ENCODE measurements around the gene SEPTIN8. TPM values are rescaled to one million over a fixed set of nuclear protein-coding genes. Genes with fewer than 3 reads are reported as not detected.

SEPTIN8 gene
- total RNA-seq, 1 experiment from 2014 or later, result 38.2 TPM

DNA sequence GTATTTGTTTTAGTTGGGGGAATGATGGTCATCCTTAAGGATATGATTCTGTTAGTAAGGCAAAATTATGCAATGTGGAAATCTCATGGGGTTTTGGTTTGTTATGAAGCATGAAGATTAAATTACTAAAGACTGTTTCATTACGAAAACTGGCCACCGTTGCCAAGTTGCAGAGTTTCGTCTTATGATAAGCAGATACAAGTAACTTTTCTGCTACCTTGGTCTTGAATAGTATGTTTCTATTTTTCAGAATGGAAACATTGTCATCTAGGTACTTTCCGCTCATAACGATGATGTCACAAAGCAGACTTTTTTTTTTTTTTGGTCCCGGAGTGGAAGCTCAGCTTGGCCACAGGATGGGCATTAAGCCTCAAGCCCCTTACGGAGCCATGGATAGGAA, 25.6 kb downstream of the SEPTIN8 start:
- peaks cover 47% of the 10 kb centered on the region for H3K27me3 Mint-ChIP-seq (ENCODE audit: low read depth)
- no peak overlapping the region for H2BK20ac ChIP-seq (ENCODE audit: low read depth, low read length, poor library complexity, severe bottlenecking)
- no peak overlapping the region for H3K9ac ChIP-seq (ENCODE audit: extremely low read depth, insufficient read length, low read length)
- H3K4me2 ChIP-seq (ENCODE audit: insufficient read depth, insufficient read length, low read length), result no peak overlapping the region
- peaks cover 6% of the 10 kb centered on the region for H3K23me2 ChIP-seq (ENCODE audit: insufficient read length, low read depth, low read length, poor library complexity, severe bottlenecking)
- DNase-seq, result no peak
- no peak overlapping the region for H2BK5ac ChIP-seq (ENCODE audit: insufficient read length, low read length)
- no peak overlapping the region for H3T11ph ChIP-seq (ENCODE audit: low read length)
- H3K4ac ChIP-seq (ENCODE audit: low read depth, low read length), result no peak overlapping the region
- no peak overlapping the region for H2AFZ ChIP-seq (ENCODE audit: low read length)
- H3K9me3 ChIP-seq (ENCODE audit: control insufficient read depth, low read depth, low read length), result no peaks in the 10 kb centered on the region
- H3K36me3 Mint-ChIP-seq (ENCODE audit: insufficient read depth in 1 of 3, low read depth in 3 of 3), result no peaks in the 10 kb centered on the region; a peak in 1 of 7 replicates
- H2BK12ac ChIP-seq (ENCODE audit: insufficient read length, low read depth, low read length), result no peak overlapping the region
- H3K27ac Mint-ChIP-seq, result no peak overlapping the region
- no peaks in the 10 kb centered on the region for H4K20me1 ChIP-seq (ENCODE audit: control insufficient read depth, insufficient read depth, insufficient read length)
- H4K8ac ChIP-seq (replicated peaks; ENCODE audit: insufficient read length, low read depth, low read length), result no peak overlapping the region
- H3K23ac ChIP-seq (ENCODE audit: insufficient read length, low read depth, low read length), result no peak overlapping the region
- peaks cover 0 to 3% of the 10 kb centered on the region in 2 experiments; a peak in 1 of 5 replicates for H3K9me3 Mint-ChIP-seq
- no peak overlapping the region for H2AK5ac ChIP-seq (ENCODE audit: insufficient read length, low read length)
- no CpG with 5 or more reads among the region's 7 CpGs for WGBS (ENCODE audit: extremely low coverage, insufficient read length, low lambda C conversion rate)
- H4K91ac ChIP-seq (ENCODE audit: insufficient read length, low read depth, low read length), result no peak overlapping the region
- no peak overlapping the region for H3K4me3 Mint-ChIP-seq
- TF ChIP-seq, protein P1, sequence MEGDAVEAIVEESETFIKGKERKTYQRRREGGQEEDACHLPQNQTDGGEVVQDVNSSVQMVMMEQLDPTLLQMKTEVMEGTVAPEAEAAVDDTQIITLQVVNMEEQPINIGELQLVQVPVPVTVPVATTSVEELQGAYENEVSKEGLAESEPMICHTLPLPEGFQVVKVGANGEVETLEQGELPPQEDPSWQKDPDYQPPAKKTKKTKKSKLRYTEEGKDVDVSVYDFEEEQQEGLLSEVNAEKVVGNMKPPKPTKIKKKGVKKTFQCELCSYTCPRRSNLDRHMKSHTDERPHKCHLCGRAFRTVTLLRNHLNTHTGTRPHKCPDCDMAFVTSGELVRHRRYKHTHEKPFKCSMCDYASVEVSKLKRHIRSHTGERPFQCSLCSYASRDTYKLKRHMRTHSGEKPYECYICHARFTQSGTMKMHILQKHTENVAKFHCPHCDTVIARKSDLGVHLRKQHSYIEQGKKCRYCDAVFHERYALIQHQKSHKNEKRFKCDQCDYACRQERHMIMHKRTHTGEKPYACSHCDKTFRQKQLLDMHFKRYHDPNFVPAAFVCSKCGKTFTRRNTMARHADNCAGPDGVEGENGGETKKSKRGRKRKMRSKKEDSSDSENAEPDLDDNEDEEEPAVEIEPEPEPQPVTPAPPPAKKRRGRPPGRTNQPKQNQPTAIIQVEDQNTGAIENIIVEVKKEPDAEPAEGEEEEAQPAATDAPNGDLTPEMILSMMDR (conservative IDR thresholded peaks at IDR 0.05), result no peak
- no peak overlapping the region for H3K14ac ChIP-seq (ENCODE audit: insufficient read depth, low read length)
- H3K4me1 Mint-ChIP-seq, result peaks cover 21 to 30% of the 10 kb centered on the region in 2 experiments
- no peaks in the 10 kb centered on the region for H3K79me1 ChIP-seq (ENCODE audit: insufficient read depth, low read depth, low read length, poor library complexity, severe bottlenecking)
- H3K56ac ChIP-seq (ENCODE audit: insufficient read length, low read depth, low read length), result no peak overlapping the region
- H2BK15ac ChIP-seq (ENCODE audit: low read depth, low read length), result no peak overlapping the region
- H3K27me3 ChIP-seq (ENCODE audit: insufficient read depth, low read length), result peaks cover 16% of the 10 kb centered on the region; the same call in 1 of the 2 replicates
- H3K4me1 ChIP-seq (ENCODE audit: insufficient read depth, low read length), result no peaks in the 10 kb centered on the region
- no peak overlapping the region for H3K27ac ChIP-seq (ENCODE audit: insufficient read length, low read depth, low read length)
- H2BK120ac ChIP-seq (ENCODE audit: low read depth, low read length, poor library complexity, severe bottlenecking), result no peak overlapping the region
- H4K5ac ChIP-seq (ENCODE audit: insufficient read length, low read depth, low read length), result no peak overlapping the region
- H3K18ac ChIP-seq (ENCODE audit: insufficient read length, low read depth, low read length), result no peak overlapping the region
- no peaks in the 10 kb centered on the region for H3K79me2 ChIP-seq (ENCODE audit: insufficient read depth, low read length)

All from H9 (cell line).